ENCODE data around the gene ZNF263. TPM values are rescaled to one million over a fixed set of nuclear protein-coding genes. Genes with fewer than 3 reads are reported as not detected.

The ZNF263 gene
- total and polyA plus RNA-seq, 9 of the 15 experiments (the other 6 are each of a cell fraction or from before 2014, with no cell fraction given): 4.6 to 48.3 (median 31.8) TPM

GRCh38 chr16:3317315-3317999, 34.2 kb downstream of the ZNF263 start (continued):
- TF ChIP-seq STAT6 (CRISPR knock-in tag; IDR thresholded peaks at IDR 0.05) (no peak), CBX1 (IDR thresholded peaks at IDR 0.05; ENCODE audit: low read depth) (peak; percentile 87), ZNF146 (CRISPR knock-in tag; IDR thresholded peaks at IDR 0.05; ENCODE audit: unreplicated experiment) (no peak), ZNF280A (IDR thresholded peaks at IDR 0.05; ENCODE audit: low read depth, partially characterized antibody) (peak; percentile 99), ZNF77 (CRISPR knock-in tag; IDR thresholded peaks at IDR 0.05) (no peak), CHAMP1 (IDR thresholded peaks at IDR 0.05) (no peak), TRIM24 (IDR thresholded peaks at IDR 0.05) (peak; percentile 47 to 90), ZNF586 (CRISPR knock-in tag; conservative IDR thresholded peaks at IDR 0.05) (no peak), SMAD3 (CRISPR knock-in tag; conservative IDR thresholded peaks at IDR 0.05) (no peak), MXI1 (IDR thresholded peaks at IDR 0.05; ENCODE audit: low read depth, low read length) (no peak), MTA3 (IDR thresholded peaks at IDR 0.05; ENCODE audit: borderline replicate concordance) (peak; percentile 80; the same call in 1 of the 2 replicates), NCOA1 (IDR thresholded peaks at IDR 0.05; ENCODE audit: low read depth) (no peak), CTBP1 (IDR thresholded peaks at IDR 0.05; ENCODE audit: borderline replicate concordance) (no peak), BRD4 (IDR thresholded peaks at IDR 0.05) (no peak), PTTG1 (tag; IDR thresholded peaks at IDR 0.05; ENCODE audit: low read depth) (no peak), ZNF232 (CRISPR knock-in tag; IDR thresholded peaks at IDR 0.05) (no peak), ZNF551 (CRISPR knock-in tag; IDR thresholded peaks at IDR 0.05) (no peak), ZNF644 (tag; IDR thresholded peaks at IDR 0.05; ENCODE audit: low read depth) (no peak), ZNF592 (IDR thresholded peaks at IDR 0.05) (no peak)
